Smooth muscle cell (in vitro differentiated cells): ENCODE measurements around the gene JMJD1C. TPM values are rescaled to one million over a fixed set of nuclear protein-coding genes. Genes with fewer than 3 reads are reported as not detected.
A peak's percentile ranks its signal among the peaks of the same experiment; 100 is the strongest.

Source experiments
- DNase-seq: peaks from one replicate; lab custom pipeline; 2025; ENCODE audit not compliant: unreplicated experiment; lab: John Stamatoyannopoulos, UW
- H2AFZ ChIP-seq: fragments of 200-600 bp; sonication (generic); 2 replicates; pipeline ENCODE4 v1.6.0; 2016; ENCODE audit warnings: antibody characterized with exemption, low read depth, mild to moderate bottlenecking
- H3F3A ChIP-seq: fragments of 200-600 bp; sonication (generic); 2 replicates; pipeline ENCODE4 v1.6.0; 2017; ENCODE audit warnings: antibody characterized with exemption, low read depth
- H3K27ac ChIP-seq: fragments of 200-600 bp; sonication (generic); 2 replicates; pipeline ENCODE4 v1.5.1; 2016; ENCODE audit warnings: low read depth, mild to moderate bottlenecking
- H3K27me3 ChIP-seq: fragments of 200-600 bp; sonication (generic); 2 replicates; pipeline ENCODE4 v1.6.1; 2016; ENCODE audit warnings: low read depth, mild to moderate bottlenecking
- H3K36me3 ChIP-seq: fragments of 200-600 bp; sonication (generic); 2 replicates; pipeline ENCODE4 v1.5.1; 2016; ENCODE audit warnings: low read depth
- H3K4me1 ChIP-seq: fragments of 200-600 bp; sonication (generic); 2 replicates; pipeline ENCODE4 v1.5.1; 2016; ENCODE audit warnings: low read depth
- H3K4me2 ChIP-seq: fragments of 200-600 bp; sonication (generic); 2 replicates; pipeline ENCODE4 v1.6.0; 2016; ENCODE audit warnings: mild to moderate bottlenecking
- H3K4me3 ChIP-seq: fragments of 200-600 bp; sonication (generic); 2 replicates; pipeline ENCODE4 v1.5.1; 2016; ENCODE audit warnings: mild to moderate bottlenecking
- H3K79me2 ChIP-seq: fragments of 200-600 bp; sonication (generic); 2 replicates; pipeline ENCODE4 v1.6.0; 2016; ENCODE audit warnings: low read depth, mild to moderate bottlenecking
- H3K9ac ChIP-seq: fragments of 200-600 bp; sonication (generic); 2 replicates; pipeline ENCODE4 v1.6.0; 2016; ENCODE audit warnings: low read depth
- H3K9me3 ChIP-seq: fragments of 200-600 bp; sonication (generic); replicated peaks from 2 replicates; pipeline ENCODE4 v1.5.1; 2016; ENCODE audit warnings: low read depth
- H4K20me1 ChIP-seq: fragments of 200-600 bp; sonication (generic); 2 replicates; pipeline ENCODE4 v1.6.0; 2016; ENCODE audit warnings: low read depth
- CTCF ChIP-seq: fragments of 200-600 bp; sonication (generic); IDR thresholded peaks from 2 replicates; pipeline ENCODE4 v1.5.1; 2017; ENCODE audit warnings: borderline replicate concordance, mild to moderate bottlenecking, antibody characterized with exemption; ENCODE audit not compliant: insufficient read depth, poor library complexity, severe bottlenecking
- WGBS: methylation state at CpG from one replicate; pipeline ENCODE4 v1.1.7; 2016; ENCODE audit warnings: low lambda C conversion rate; 5-methylcytosine and 5-hydroxymethylcytosine counted together
- polyA plus RNA-seq: library from polyadenylated mRNA; unstranded; fragments of >200 nt; fragmentation: Nextera tagmentation; extraction: Ambion mirVana; gene quantifications from 2 replicates; pipeline ENCODE4 v1.2.1, GENCODE V29; 2016
- total RNA-seq: library from RNA; depleted of rRNA; stranded (reverse); fragments of >200 nt; gene quantifications from 2 replicates; pipeline ENCODE4 v1.2.3, GENCODE V29; 2014

Gene JMJD1C
- total and polyA plus RNA-seq, 2 experiments from 2014 or later, result 28.5 to 132 TPM

- no peak for TF ChIP-seq CTCF
- no peak overlapping the region for H2AFZ ChIP-seq
- H3K79me2 ChIP-seq, result peaks cover 100% of the 10 kb centered on the region
- H3K27ac ChIP-seq, result peak overlapping the region; percentile 1
- H3K4me1 ChIP-seq, result peaks cover 8% of the 10 kb centered on the region
- peaks cover 3% of the 10 kb centered on the region for H3K36me3 ChIP-seq
- H3K9me3 ChIP-seq, result no peaks in the 10 kb centered on the region
- H3K4me3 ChIP-seq, result no peak overlapping the region
- H3K4me2 ChIP-seq, result no peak overlapping the region
- peaks cover 100% of the 10 kb centered on the region for H4K20me1 ChIP-seq
- H3F3A ChIP-seq, result peaks cover 10% of the 10 kb centered on the region
- H3K27me3 ChIP-seq, result no peaks in the 10 kb centered on the region
- no peak overlapping the region for H3K9ac ChIP-seq
- DNase-seq, result no peak
Observed at GRCh38 chr10:63252095-63252762, 213.5 kb downstream of the JMJD1C start.

GRCh38 chr10:63250032-63250431 is 215.7 kb downstream of the JMJD1C start:
- no peak overlapping the region for H3K27ac ChIP-seq
- H4K20me1 ChIP-seq, result peaks cover 99% of the 10 kb centered on the region
- peaks cover 100% of the 10 kb centered on the region for H3K79me2 ChIP-seq
- peaks cover 10% of the 10 kb centered on the region for H3F3A ChIP-seq
- no peak overlapping the region for H3K4me2 ChIP-seq
- no peak overlapping the region for H3K9ac ChIP-seq
- H3K9me3 ChIP-seq, result no peaks in the 10 kb centered on the region
- no peak overlapping the region for H3K4me3 ChIP-seq
- H3K36me3 ChIP-seq, result no peaks in the 10 kb centered on the region
- no peak for TF ChIP-seq CTCF
- DNase-seq, result no peak
- 60% methylated on average over 2 of the region's 2 CpGs for WGBS
- peaks cover 14% of the 10 kb centered on the region for H3K4me1 ChIP-seq
- H3K27me3 ChIP-seq, result no peaks in the 10 kb centered on the region
- no peak overlapping the region for H2AFZ ChIP-seq

DNA sequence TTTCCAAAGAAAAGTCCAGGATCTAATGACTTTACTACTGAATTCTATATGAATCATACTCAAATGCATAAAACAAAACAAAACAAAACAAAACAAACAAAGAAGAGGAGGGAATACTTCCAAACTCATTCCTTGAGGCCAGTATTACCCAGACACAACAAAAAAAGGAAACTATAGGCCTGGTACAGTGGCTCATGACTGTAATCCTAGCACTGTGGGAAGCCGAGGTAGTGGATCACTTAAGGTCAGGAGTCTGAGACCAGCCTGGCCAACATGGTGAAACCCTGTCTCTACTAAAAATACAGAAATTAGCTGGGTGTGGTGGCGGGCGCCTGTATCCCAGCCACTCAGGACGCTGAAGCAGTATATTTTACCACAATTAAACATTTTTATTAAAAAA is 218.0 kb downstream of the JMJD1C start:
- Histone ChIP-seq H3K27me3 (no peaks in the 10 kb centered on the region), H4K20me1 (peaks cover 98% of the 10 kb centered on the region), H3K36me3 (no peaks in the 10 kb centered on the region), H2AFZ (no peak overlapping the region), H3K79me2 (peaks cover 100% of the 10 kb centered on the region), H3K4me3 (no peak overlapping the region), H3K9ac (no peak overlapping the region), H3F3A (peaks cover 10% of the 10 kb centered on the region), H3K27ac (no peak overlapping the region), H3K4me1 (peaks cover 14% of the 10 kb centered on the region), H3K4me2 (no peak overlapping the region), H3K9me3 (no peaks in the 10 kb centered on the region)
- no peak for DNase-seq
- no peak for TF ChIP-seq CTCF
- 95% methylated on average over 4 of the region's 4 CpGs for WGBS

- no peaks in the 10 kb centered on the region for H3K27me3 ChIP-seq
- H3K79me2 ChIP-seq, result peaks cover 100% of the 10 kb centered on the region
- H3K27ac ChIP-seq, result peak overlapping the region; percentile 47
- no peak overlapping the region for H2AFZ ChIP-seq
- H3K9me3 ChIP-seq, result no peaks in the 10 kb centered on the region
- H3K4me2 ChIP-seq, result no peak overlapping the region
- DNase-seq, result no peak
- peaks cover 98% of the 10 kb centered on the region for H4K20me1 ChIP-seq
- no peak overlapping the region for H3K9ac ChIP-seq
- H3K36me3 ChIP-seq, result no peaks in the 10 kb centered on the region
- TF ChIP-seq CTCF, result no peak
- 95% methylated on average over 3 of the region's 3 CpGs for WGBS
- no peak overlapping the region for H3K4me3 ChIP-seq
- H3K4me1 ChIP-seq, result peaks cover 6% of the 10 kb centered on the region
- H3F3A ChIP-seq, result peaks cover 3% of the 10 kb centered on the region
Observed at GRCh38 chr10:63246356-63246755, 219.4 kb downstream of the JMJD1C start.
